B cell (primary cell): Measurements from ENCODE around the gene SNTB2.

ENCODE experiments used
- EZH2 ChIP-seq: IDR thresholded peaks from 2 replicates; pipeline ENCODE4 v1.6.1; 2012; ENCODE audit warnings: borderline replicate concordance, low read depth, mild to moderate bottlenecking, moderate library complexity, low read length; ENCODE audit not compliant: insufficient read depth, poor library complexity, severe bottlenecking
- TF ChIP-seq, protein P1 (sequence below): fragments of 200-600 bp; IDR thresholded peaks from one replicate; pipeline ENCODE4 v1.8.0; 2022; ENCODE audit warnings: antibody characterized with exemption, mild to moderate bottlenecking

DNA sequence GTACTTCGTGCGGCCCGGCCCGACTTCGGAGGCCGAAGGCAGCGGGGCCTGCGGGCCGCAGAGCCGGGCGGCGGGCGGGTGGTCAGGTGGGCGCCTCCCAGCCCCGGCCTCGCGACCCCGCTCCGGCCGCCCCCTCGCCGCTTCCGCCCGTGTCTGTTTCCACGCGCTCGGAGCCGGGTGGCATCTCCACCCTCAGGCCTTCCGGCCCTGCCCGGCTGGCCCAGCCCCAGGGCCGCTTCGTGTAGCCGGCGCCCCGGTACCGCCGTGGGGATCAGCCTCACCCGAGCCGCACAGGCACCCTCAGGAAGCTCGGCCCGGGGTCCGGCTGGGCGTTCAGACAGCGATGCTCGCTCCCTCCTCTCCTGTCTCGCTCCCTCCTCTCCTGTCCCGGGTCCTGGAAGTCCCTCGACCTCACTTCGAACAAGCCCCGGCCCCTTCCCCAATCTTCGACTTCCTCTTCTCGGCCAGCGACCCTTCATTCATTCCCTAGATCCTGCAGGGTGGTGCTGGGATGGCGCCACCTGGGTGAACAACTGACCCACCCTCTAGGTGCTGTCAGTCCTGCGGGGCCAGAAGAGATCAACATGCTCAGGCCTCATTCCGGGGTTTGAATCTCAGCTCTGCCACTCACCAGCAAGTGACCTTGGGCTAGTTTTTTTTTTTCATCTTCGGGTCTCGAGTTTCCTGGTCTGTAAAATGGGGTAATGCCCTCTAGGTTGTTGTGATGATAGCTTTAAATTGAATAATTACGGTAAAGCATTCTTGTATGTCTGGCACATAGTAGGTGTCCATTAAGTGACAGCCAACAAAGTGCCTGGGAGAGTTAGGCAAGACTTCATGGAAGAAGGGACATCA is 124.8 kb downstream of the SNTB2 start:
- TF ChIP-seq, protein P1, sequence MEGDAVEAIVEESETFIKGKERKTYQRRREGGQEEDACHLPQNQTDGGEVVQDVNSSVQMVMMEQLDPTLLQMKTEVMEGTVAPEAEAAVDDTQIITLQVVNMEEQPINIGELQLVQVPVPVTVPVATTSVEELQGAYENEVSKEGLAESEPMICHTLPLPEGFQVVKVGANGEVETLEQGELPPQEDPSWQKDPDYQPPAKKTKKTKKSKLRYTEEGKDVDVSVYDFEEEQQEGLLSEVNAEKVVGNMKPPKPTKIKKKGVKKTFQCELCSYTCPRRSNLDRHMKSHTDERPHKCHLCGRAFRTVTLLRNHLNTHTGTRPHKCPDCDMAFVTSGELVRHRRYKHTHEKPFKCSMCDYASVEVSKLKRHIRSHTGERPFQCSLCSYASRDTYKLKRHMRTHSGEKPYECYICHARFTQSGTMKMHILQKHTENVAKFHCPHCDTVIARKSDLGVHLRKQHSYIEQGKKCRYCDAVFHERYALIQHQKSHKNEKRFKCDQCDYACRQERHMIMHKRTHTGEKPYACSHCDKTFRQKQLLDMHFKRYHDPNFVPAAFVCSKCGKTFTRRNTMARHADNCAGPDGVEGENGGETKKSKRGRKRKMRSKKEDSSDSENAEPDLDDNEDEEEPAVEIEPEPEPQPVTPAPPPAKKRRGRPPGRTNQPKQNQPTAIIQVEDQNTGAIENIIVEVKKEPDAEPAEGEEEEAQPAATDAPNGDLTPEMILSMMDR = no peak
- TF ChIP-seq EZH2 = no peak
